ENCODE results near the gene MME.
"Not testable (repeated sequence)": the region's sequence is repeated elsewhere in the genome, so short reads cannot be mapped to it uniquely, and the experiment has no call there.

The MME gene

GRCh38 chr3:155131104-155131503, 51.0 kb downstream of the MME start:
- H3K4me1 ChIP-seq (ENCODE audit: insufficient read depth, low read length, poor library complexity, severe bottlenecking), result no peaks in the 10 kb centered on the region
- H3K9me2 ChIP-seq (replicated peaks; ENCODE audit: low read depth, low read length), result no peaks in the 10 kb centered on the region
- no peaks in the 10 kb centered on the region for H3K9me3 ChIP-seq (ENCODE audit: insufficient read depth, low read depth, low read length)
- H3K79me2 ChIP-seq (ENCODE audit: insufficient read depth, low read length), result no peaks in the 10 kb centered on the region
- H3F3A ChIP-seq (ENCODE audit: low read depth), result no peaks in the 10 kb centered on the region
- no peaks in the 10 kb centered on the region for H4K20me1 ChIP-seq (ENCODE audit: insufficient read depth, low read length, poor library complexity, severe bottlenecking)
- H3K9ac ChIP-seq (ENCODE audit: low read depth, low read length, poor library complexity, severe bottlenecking), result no peak overlapping the region
- no peak overlapping the region for H3K4me2 ChIP-seq (ENCODE audit: low read depth, low read length, poor library complexity, severe bottlenecking)
- no peak overlapping the region for H3K4me3 ChIP-seq (ENCODE audit: low read length, poor library complexity, severe bottlenecking)
- no peak overlapping the region for H2AFZ ChIP-seq (ENCODE audit: low read length)
- H3K36me3 ChIP-seq (ENCODE audit: insufficient read depth, low read length), result no peaks in the 10 kb centered on the region
- TF ChIP-seq, protein P1, sequence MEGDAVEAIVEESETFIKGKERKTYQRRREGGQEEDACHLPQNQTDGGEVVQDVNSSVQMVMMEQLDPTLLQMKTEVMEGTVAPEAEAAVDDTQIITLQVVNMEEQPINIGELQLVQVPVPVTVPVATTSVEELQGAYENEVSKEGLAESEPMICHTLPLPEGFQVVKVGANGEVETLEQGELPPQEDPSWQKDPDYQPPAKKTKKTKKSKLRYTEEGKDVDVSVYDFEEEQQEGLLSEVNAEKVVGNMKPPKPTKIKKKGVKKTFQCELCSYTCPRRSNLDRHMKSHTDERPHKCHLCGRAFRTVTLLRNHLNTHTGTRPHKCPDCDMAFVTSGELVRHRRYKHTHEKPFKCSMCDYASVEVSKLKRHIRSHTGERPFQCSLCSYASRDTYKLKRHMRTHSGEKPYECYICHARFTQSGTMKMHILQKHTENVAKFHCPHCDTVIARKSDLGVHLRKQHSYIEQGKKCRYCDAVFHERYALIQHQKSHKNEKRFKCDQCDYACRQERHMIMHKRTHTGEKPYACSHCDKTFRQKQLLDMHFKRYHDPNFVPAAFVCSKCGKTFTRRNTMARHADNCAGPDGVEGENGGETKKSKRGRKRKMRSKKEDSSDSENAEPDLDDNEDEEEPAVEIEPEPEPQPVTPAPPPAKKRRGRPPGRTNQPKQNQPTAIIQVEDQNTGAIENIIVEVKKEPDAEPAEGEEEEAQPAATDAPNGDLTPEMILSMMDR (conservative IDR thresholded peaks at IDR 0.05; ENCODE audit: low read length), result no peak
- TF ChIP-seq EZH2phosphoT487 (IDR thresholded peaks at IDR 0.05; ENCODE audit: borderline replicate concordance), result no peak
- no peaks in the 10 kb centered on the region for H3K27me3 ChIP-seq (ENCODE audit: insufficient read depth, low read length, poor library complexity, severe bottlenecking)

GRCh38 chr3:155134311-155134710, 54.2 kb downstream of the MME start:
- H3K4me3 ChIP-seq (ENCODE audit: low read length, poor library complexity, severe bottlenecking); H4K20me1 ChIP-seq (ENCODE audit: insufficient read depth, low read length, poor library complexity, severe bottlenecking); H2AFZ ChIP-seq (ENCODE audit: low read length); H3K36me3 ChIP-seq (ENCODE audit: insufficient read depth, low read length); H3K9me3 ChIP-seq (ENCODE audit: insufficient read depth, low read depth, low read length); H3K4me2 ChIP-seq (ENCODE audit: low read depth, low read length, poor library complexity, severe bottlenecking); H3K27me3 ChIP-seq (ENCODE audit: insufficient read depth, low read length, poor library complexity, severe bottlenecking); H3K9me2 ChIP-seq (replicated peaks; ENCODE audit: low read depth, low read length); H3K4me1 ChIP-seq (ENCODE audit: insufficient read depth, low read length, poor library complexity, severe bottlenecking); H3F3A ChIP-seq (ENCODE audit: low read depth); H3K9ac ChIP-seq (ENCODE audit: low read depth, low read length, poor library complexity, severe bottlenecking); H3K79me2 ChIP-seq (ENCODE audit: insufficient read depth, low read length): not testable (repeated sequence)

DNA sequence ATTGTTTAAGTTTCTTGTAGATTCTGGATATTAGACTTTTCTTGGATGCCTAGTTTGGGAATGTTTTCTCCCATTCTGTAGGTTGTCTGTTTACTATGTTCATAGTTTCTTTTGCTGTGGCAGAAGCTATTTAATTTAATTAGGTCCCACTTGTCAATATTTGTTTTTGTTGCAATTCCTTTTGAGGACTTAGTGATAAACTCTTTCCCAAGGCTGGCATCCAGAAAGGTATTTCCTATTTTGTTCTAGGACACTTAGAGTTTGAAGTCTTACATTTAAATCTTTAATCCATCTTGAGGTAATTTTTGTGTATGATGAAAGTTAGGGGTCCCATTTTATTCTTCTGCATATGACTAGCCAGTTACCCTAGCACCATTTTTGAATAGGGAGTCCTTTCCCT, 54.9 kb downstream of the MME start:
- Histone ChIP-seq H3K9ac (ENCODE audit: low read depth, low read length, poor library complexity, severe bottlenecking) (no peak overlapping the region), H3F3A (ENCODE audit: low read depth) (no peaks in the 10 kb centered on the region), H3K4me3 (ENCODE audit: low read length, poor library complexity, severe bottlenecking) (no peak overlapping the region), H3K9me2 (replicated peaks; ENCODE audit: low read depth, low read length) (no peaks in the 10 kb centered on the region), H3K79me2 (ENCODE audit: insufficient read depth, low read length) (no peaks in the 10 kb centered on the region), H2AFZ (ENCODE audit: low read length) (no peak overlapping the region), H3K36me3 (ENCODE audit: insufficient read depth, low read length) (no peaks in the 10 kb centered on the region), H3K9me3 (ENCODE audit: insufficient read depth, low read depth, low read length) (no peaks in the 10 kb centered on the region), H4K20me1 (ENCODE audit: insufficient read depth, low read length, poor library complexity, severe bottlenecking) (no peaks in the 10 kb centered on the region), H3K4me2 (ENCODE audit: low read depth, low read length, poor library complexity, severe bottlenecking) (no peak overlapping the region), H3K4me1 (ENCODE audit: insufficient read depth, low read length, poor library complexity, severe bottlenecking) (no peaks in the 10 kb centered on the region), H3K27me3 (ENCODE audit: insufficient read depth, low read length, poor library complexity, severe bottlenecking) (no peaks in the 10 kb centered on the region)
- TF ChIP-seq EZH2phosphoT487 (IDR thresholded peaks at IDR 0.05; ENCODE audit: borderline replicate concordance), result no peak
- TF ChIP-seq, protein P1 (conservative IDR thresholded peaks at IDR 0.05; ENCODE audit: low read length), result no peak

- H3F3A ChIP-seq (ENCODE audit: low read depth), result no peaks in the 10 kb centered on the region
- H2AFZ ChIP-seq (ENCODE audit: low read length), result no peak overlapping the region
- no peaks in the 10 kb centered on the region for H3K27me3 ChIP-seq (ENCODE audit: insufficient read depth, low read length, poor library complexity, severe bottlenecking)
- H3K36me3 ChIP-seq (ENCODE audit: insufficient read depth, low read length), result no peaks in the 10 kb centered on the region
- no peak overlapping the region for H3K9ac ChIP-seq (ENCODE audit: low read depth, low read length, poor library complexity, severe bottlenecking)
- no peaks in the 10 kb centered on the region for H4K20me1 ChIP-seq (ENCODE audit: insufficient read depth, low read length, poor library complexity, severe bottlenecking)
- H3K4me1 ChIP-seq (ENCODE audit: insufficient read depth, low read length, poor library complexity, severe bottlenecking), result no peaks in the 10 kb centered on the region
- H3K4me2 ChIP-seq (ENCODE audit: low read depth, low read length, poor library complexity, severe bottlenecking), result no peak overlapping the region
- TF ChIP-seq, protein P1 (conservative IDR thresholded peaks at IDR 0.05; ENCODE audit: low read length), result no peak
- no peak for TF ChIP-seq EZH2phosphoT487 (IDR thresholded peaks at IDR 0.05; ENCODE audit: borderline replicate concordance)
- no peak overlapping the region for H3K4me3 ChIP-seq (ENCODE audit: low read length, poor library complexity, severe bottlenecking)
- no peaks in the 10 kb centered on the region for H3K79me2 ChIP-seq (ENCODE audit: insufficient read depth, low read length)
- H3K9me3 ChIP-seq (ENCODE audit: insufficient read depth, low read depth, low read length), result no peaks in the 10 kb centered on the region
- no peaks in the 10 kb centered on the region for H3K9me2 ChIP-seq (replicated peaks; ENCODE audit: low read depth, low read length)
These were observed 58.6 kb downstream of the MME start for GRCh38 chr3:155138677-155139076.
